CD14-positive monocyte (primary cell): ENCODE data around the gene MRPL21. TPM values are rescaled to one million over a fixed set of nuclear protein-coding genes. Genes with fewer than 3 reads are reported as not detected.

ENCODE experiments used
- DNase-seq, 3 donors: peaks; one replicate each; pipeline ENCODE4 v3.0.0-alpha.2; 2011 to 2022
- H2AFZ ChIP-seq: 2 replicates; pipeline ENCODE4 v1.6.0; 2012; ENCODE audit warnings: mild to moderate bottlenecking, low read depth, low read length, inconsistent platforms; ENCODE audit not compliant: insufficient read depth, poor library complexity, severe bottlenecking
- H3K27ac ChIP-seq, 2 donors: 1 replicate in 1 of 2; 2 replicates in 1 of 2; pipeline ENCODE4 v1.5.1; 2012 to 2013; ENCODE audit warnings: low read length in 2 of 2, control low read depth in 1 of 2, inconsistent platforms in 1 of 2, low read depth in 1 of 2, mild to moderate bottlenecking in 1 of 2
- H3K27me3 ChIP-seq, 2 donors: one replicate each; pipeline versions ENCODE4 v1.6.0 to v1.6.1; 2011 to 2013; ENCODE audit warnings: low read length in 2 of 2; ENCODE audit not compliant: control insufficient read depth in 2 of 2, insufficient read depth in 2 of 2
- H3K36me3 ChIP-seq, 2 donors: replicated peaks in 1 of 2; 1 replicate in 1 of 2; 2 replicates in 1 of 2; pipeline versions ENCODE4 v1.5.1 to v1.6.1; 2012 to 2013; ENCODE audit warnings: low read length in 2 of 2, control low read depth in 1 of 2, inconsistent platforms in 1 of 2, mild to moderate bottlenecking in 1 of 2; ENCODE audit not compliant: insufficient read depth in 2 of 2, control insufficient read depth in 1 of 2
- H3K4me1 ChIP-seq, 2 donors: 1 replicate in 1 of 2; 2 replicates in 1 of 2; pipeline versions ENCODE4 v1.5.1 to v1.6.1; 2012 to 2013; ENCODE audit warnings: low read length in 2 of 2, control low read depth in 1 of 2, inconsistent platforms in 1 of 2, mild to moderate bottlenecking in 1 of 2, moderate library complexity in 1 of 2; ENCODE audit not compliant: insufficient read depth in 2 of 2, control insufficient read depth in 1 of 2
- H3K4me2 ChIP-seq: replicated peaks from 2 replicates; pipeline ENCODE3; 2012; ENCODE audit warnings: low read length, moderate library complexity, mild to moderate bottlenecking; ENCODE audit not compliant: poor library complexity, severe bottlenecking; ENCODE audit errors: extremely low read depth
- H3K4me3 ChIP-seq, 3 experiments: fragments of 200-600 bp in 1 of 3; sonication (generic) in 1 of 3; replicated peaks in 1 of 3; 1 replicate in 2 of 3; 2 replicates in 1 of 3; pipeline ENCODE4 v1.5.1; 2011 to 2013; ENCODE audit warnings: low read length in 3 of 3, mild to moderate bottlenecking in 3 of 3, control low read depth in 2 of 3, low read depth in 2 of 3, inconsistent platforms in 1 of 3, moderate library complexity in 1 of 3
- H3K79me2 ChIP-seq: 2 replicates; pipeline ENCODE4 v1.6.0; 2012; ENCODE audit warnings: mild to moderate bottlenecking, control low read depth, inconsistent platforms, low read length, moderate library complexity; ENCODE audit not compliant: insufficient read depth
- H3K9ac ChIP-seq: 2 replicates; pipeline ENCODE4 v1.6.0; 2017; ENCODE audit warnings: low read length, mild to moderate bottlenecking; ENCODE audit not compliant: insufficient read depth, poor library complexity, severe bottlenecking
- H3K9me3 ChIP-seq, 2 donors: replicated peaks in 1 of 2; 1 replicate in 1 of 2; 2 replicates in 1 of 2; pipeline versions ENCODE4 v1.5.1 to v1.6.1; 2012 to 2013; ENCODE audit warnings: low read length in 2 of 2, control low read depth in 1 of 2; ENCODE audit not compliant: control insufficient read depth in 1 of 2, insufficient read depth in 1 of 2
- H4K20me1 ChIP-seq: 2 replicates; pipeline ENCODE4 v1.6.0; 2012; ENCODE audit warnings: mild to moderate bottlenecking, low read length, control low read depth, moderate library complexity; ENCODE audit not compliant: insufficient read depth
- H3K27ac Mint-ChIP-seq, 7 donors: one replicate each; pipeline ENCODE4 v1.8.0; 2020; ENCODE audit warnings: mild to moderate bottlenecking in 7 of 7, mixed read lengths in 7 of 7, moderate library complexity in 6 of 7, inconsistent platforms in 2 of 7
- H3K27me3 Mint-ChIP-seq, 3 donors: one replicate each; pipeline ENCODE4 v1.8.0; 2021 to 2022; ENCODE audit warnings: low read depth in 3 of 3, mild to moderate bottlenecking in 3 of 3, mixed read lengths in 3 of 3, moderate library complexity in 3 of 3, inconsistent platforms in 1 of 3
- H3K36me3 Mint-ChIP-seq, 2 donors: one replicate each; pipeline ENCODE4 v1.8.0; 2020; ENCODE audit warnings: mixed read lengths in 2 of 2, inconsistent platforms in 1 of 2, mild to moderate bottlenecking in 1 of 2
- H3K4me1 Mint-ChIP-seq: one replicate; pipeline ENCODE4 v1.8.0; 2020; ENCODE audit warnings: mild to moderate bottlenecking, mixed read lengths
- H3K4me3 Mint-ChIP-seq, 2 donors: one replicate each; pipeline ENCODE4 v1.8.0; 2020; ENCODE audit warnings: mild to moderate bottlenecking in 2 of 2, mixed read lengths in 2 of 2, moderate library complexity in 1 of 2
- H3K9me3 Mint-ChIP-seq, 7 donors: one replicate each; pipeline ENCODE4 v1.8.0; 2020 to 2022; ENCODE audit warnings: mixed read lengths in 7 of 7, mild to moderate bottlenecking in 6 of 7, moderate library complexity in 6 of 7, inconsistent platforms in 2 of 7
- CTCF ChIP-seq: fragments of 200-600 bp; IDR thresholded peaks from one replicate; pipeline ENCODE4 v1.8.0; 2022; ENCODE audit warnings: antibody characterized with exemption, mild to moderate bottlenecking
- WGBS: methylation state at CpG from one replicate; pipeline ENCODE4 v1.1.5; 2013; ENCODE audit warnings: missing lambda C conversion rate; ENCODE audit not compliant: insufficient coverage; 5-methylcytosine and 5-hydroxymethylcytosine counted together
- intact Hi-C, 2 donors: fragments of 100-400 bp; cut with micrococcal nuclease; formaldehyde crosslinking; loops; one replicate each; pipeline versions ENCODE4 v1.15.0 to v1.15.1; 2023
- polyA plus RNA-seq, 3 donors: library from polyadenylated mRNA; depleted of rRNA in 1 of 3; unstranded in 2 of 3; stranded (reverse) in 1 of 3; fragments of 300-500 nt in 2 of 3; fragments of >200 nt in 1 of 3; fragmentation: Illumina TruSeq in 2 of 3; gene quantifications; 1 replicate in 2 of 3; 2 replicates in 1 of 3; pipeline ENCODE4 v1.2.3, GENCODE V29; 2012 to 2021

MRPL21 gene
- polyA plus RNA-seq, 3 donors, result 38.8 to 138 (median 104) TPM

- Histone ChIP-seq H3K36me3 (no peaks in the 10 kb centered on the region), H3K79me2 (no peaks in the 10 kb centered on the region), H3K27me3 (no peaks in the 10 kb centered on the region), H3K9me3 (peaks cover 6 to 8% of the 10 kb centered on the region in 2 donors), H3K27ac (no peak overlapping the region), H3K9ac (no peak overlapping the region), H3K4me3 (no peak overlapping the region), H2AFZ (no peak overlapping the region), H4K20me1 (no peaks in the 10 kb centered on the region), H3K4me1 (no peaks in the 10 kb centered on the region), H3K4me2 (no peak overlapping the region)
- WGBS, result 100% methylated on average over 1 of the region's 6 CpGs
- Mint-ChIP-seq H3K27me3 (peaks cover 0 to 7% (median 5%) of the 10 kb centered on the region in 3 donors), H3K9me3 (peaks cover 11 to 29% (median 14%) of the 10 kb centered on the region in 7 donors), H3K36me3 (no peaks in the 10 kb centered on the region), H3K4me1 (no peaks in the 10 kb centered on the region), H3K4me3 (no peak overlapping the region), H3K27ac (peak overlapping the region in 1 of 7 donors; percentile 57)
- intact Hi-C loops, result no loop called here
- no peak for TF ChIP-seq CTCF
- DNase-seq, result no peak
These were observed 41.2 kb downstream of the MRPL21 start for GRCh38 chr11:68862421-68862820.

- Histone ChIP-seq H3K9me3 (peaks cover 4 to 5% of the 10 kb centered on the region in 2 donors), H3K4me1 (peaks cover 14 to 18% of the 10 kb centered on the region in 2 donors), H4K20me1 (no peaks in the 10 kb centered on the region), H3K4me2 (no peak overlapping the region), H3K9ac (no peak overlapping the region), H2AFZ (no peak overlapping the region), H3K27ac (no peak overlapping the region), H3K79me2 (no peaks in the 10 kb centered on the region), H3K27me3 (peaks cover 3 to 7% of the 10 kb centered on the region in 2 donors), H3K36me3 (no peaks in the 10 kb centered on the region), H3K4me3 (no peak overlapping the region)
- Mint-ChIP-seq H3K9me3 (peaks cover 9 to 24% (median 13%) of the 10 kb centered on the region in 7 donors), H3K4me3 (no peak overlapping the region), H3K27ac (no peak overlapping the region), H3K4me1 (peaks cover 11% of the 10 kb centered on the region), H3K27me3 (peaks cover 10 to 13% (median 11%) of the 10 kb centered on the region in 3 donors), H3K36me3 (no peaks in the 10 kb centered on the region)
- no peak for TF ChIP-seq CTCF
- DNase-seq, result no peak
- WGBS, result 95% methylated on average over 6 of the region's 8 CpGs
- intact Hi-C loops, result no loop called here
These were observed 44.5 kb downstream of the MRPL21 start for GRCh38 chr11:68859123-68859522.
